ENCODE data around the gene LITAFD. TPM values are rescaled to one million over a fixed set of nuclear protein-coding genes. Genes with fewer than 3 reads are reported as not detected.

The LITAFD gene
- total RNA-seq, 1 donor from 2014 or later, result not detected

- H3K4me1 Mint-ChIP-seq (ENCODE audit: low read depth, unreplicated experiment), result peaks cover 13% of the 10 kb centered on the region
- H3K4me2 ChIP-seq (ENCODE audit: low read length), result no peak overlapping the region
- DNase-seq (ENCODE audit: low read depth) (peak; percentile 10), FAIRE-seq (no peak)
- peaks cover 20% of the 10 kb centered on the region for H3K36me3 ChIP-seq (ENCODE audit: insufficient read depth, low read length)
- peaks cover 10% of the 10 kb centered on the region for H3K36me3 Mint-ChIP-seq (ENCODE audit: low read depth, unreplicated experiment)
- no peak for TF ChIP-seq EZH2 (IDR thresholded peaks at IDR 0.05; ENCODE audit: insufficient read depth, low read length)
- TF ChIP-seq CTCF (IDR thresholded peaks at IDR 0.05; ENCODE audit: insufficient read depth, low read depth, low read length), result no peak
- peaks cover 95% of the 10 kb centered on the region for H3K79me2 ChIP-seq (ENCODE audit: insufficient read depth, low read length)
- H4K20me1 ChIP-seq (ENCODE audit: insufficient read depth, low read length), result peaks cover 97% of the 10 kb centered on the region
- no peak overlapping the region for H3K27ac Mint-ChIP-seq (ENCODE audit: unreplicated experiment)
- no peak overlapping the region for H3K4me3 Mint-ChIP-seq (ENCODE audit: unreplicated experiment)
- H3K4me1 ChIP-seq (ENCODE audit: insufficient read depth, low read length), result no peaks in the 10 kb centered on the region
- H3K27me3 Mint-ChIP-seq (ENCODE audit: low read depth, unreplicated experiment), result no peaks in the 10 kb centered on the region
- H3K9me3 ChIP-seq (ENCODE audit: insufficient read depth, low read depth, low read length), result no peaks in the 10 kb centered on the region
- no peaks in the 10 kb centered on the region for H3K27me3 ChIP-seq (ENCODE audit: insufficient read depth, low read length)
- H3K9me3 Mint-ChIP-seq (ENCODE audit: unreplicated experiment), result no peaks in the 10 kb centered on the region
- no peak overlapping the region for H3K27ac ChIP-seq (ENCODE audit: low read depth, low read length)
- H2AFZ ChIP-seq (ENCODE audit: low read depth, low read length), result no peak overlapping the region
- H3K4me3 ChIP-seq (ENCODE audit: insufficient read depth, low read depth, low read length), result no peak overlapping the region
- no peak overlapping the region for H3K9ac ChIP-seq (ENCODE audit: low read length)
These were observed 46.4 kb downstream of the LITAFD start for GRCh38 chr16:8928467-8928957.

GRCh38 chr16:8929086-8929748 is 47.1 kb downstream of the LITAFD start:
- peaks cover 8% of the 10 kb centered on the region for H3K36me3 Mint-ChIP-seq (ENCODE audit: low read depth, unreplicated experiment)
- DNase-seq (ENCODE audit: low read depth), result no peak
- peak overlapping the region; percentile 14 for H3K27ac Mint-ChIP-seq (ENCODE audit: unreplicated experiment)
- no peaks in the 10 kb centered on the region for H3K9me3 ChIP-seq (ENCODE audit: insufficient read depth, low read depth, low read length)
- peaks cover 97% of the 10 kb centered on the region for H4K20me1 ChIP-seq (ENCODE audit: insufficient read depth, low read length)
- FAIRE-seq, result no peak
- H3K9me3 Mint-ChIP-seq (ENCODE audit: unreplicated experiment), result no peaks in the 10 kb centered on the region
- peaks cover 17% of the 10 kb centered on the region for H3K36me3 ChIP-seq (ENCODE audit: insufficient read depth, low read length)
- H3K4me2 ChIP-seq (ENCODE audit: low read length), result no peak overlapping the region
- H3K27me3 Mint-ChIP-seq (ENCODE audit: low read depth, unreplicated experiment), result no peaks in the 10 kb centered on the region
- no peaks in the 10 kb centered on the region for H3K27me3 ChIP-seq (ENCODE audit: insufficient read depth, low read length)
- no peak overlapping the region for H3K27ac ChIP-seq (ENCODE audit: low read depth, low read length)
- H3K4me1 ChIP-seq (ENCODE audit: insufficient read depth, low read length), result no peaks in the 10 kb centered on the region
- H3K4me3 Mint-ChIP-seq (ENCODE audit: unreplicated experiment), result no peak overlapping the region
- H3K4me3 ChIP-seq (ENCODE audit: insufficient read depth, low read depth, low read length), result no peak overlapping the region
- H3K4me1 Mint-ChIP-seq (ENCODE audit: low read depth, unreplicated experiment), result peaks cover 10% of the 10 kb centered on the region
- no peak for TF ChIP-seq CTCF (IDR thresholded peaks at IDR 0.05; ENCODE audit: insufficient read depth, low read depth, low read length)
- TF ChIP-seq EZH2 (IDR thresholded peaks at IDR 0.05; ENCODE audit: insufficient read depth, low read length), result no peak
- peaks cover 95% of the 10 kb centered on the region for H3K79me2 ChIP-seq (ENCODE audit: insufficient read depth, low read length)
- H3K9ac ChIP-seq (ENCODE audit: low read length), result no peak overlapping the region
- no peak overlapping the region for H2AFZ ChIP-seq (ENCODE audit: low read depth, low read length)

GRCh38 chr16:8931859-8932258 is 49.7 kb downstream of the LITAFD start:
- Mint-ChIP-seq H3K27ac (ENCODE audit: unreplicated experiment) (no peak overlapping the region), H3K36me3 (ENCODE audit: low read depth, unreplicated experiment) (peaks cover 2% of the 10 kb centered on the region), H3K4me3 (ENCODE audit: unreplicated experiment) (no peak overlapping the region), H3K27me3 (ENCODE audit: low read depth, unreplicated experiment) (no peaks in the 10 kb centered on the region), H3K9me3 (ENCODE audit: unreplicated experiment) (no peaks in the 10 kb centered on the region), H3K4me1 (ENCODE audit: low read depth, unreplicated experiment) (peaks cover 19% of the 10 kb centered on the region)
- FAIRE-seq (no peak), DNase-seq (ENCODE audit: low read depth) (peak; percentile 45)
- Histone ChIP-seq H3K4me2 (ENCODE audit: low read length) (no peak overlapping the region), H3K9me3 (ENCODE audit: insufficient read depth, low read depth, low read length) (no peaks in the 10 kb centered on the region), H3K79me2 (ENCODE audit: insufficient read depth, low read length) (peaks cover 98% of the 10 kb centered on the region), H4K20me1 (ENCODE audit: insufficient read depth, low read length) (peaks cover 100% of the 10 kb centered on the region), H3K9ac (ENCODE audit: low read length) (no peak overlapping the region), H2AFZ (ENCODE audit: low read depth, low read length) (no peak overlapping the region), H3K27me3 (ENCODE audit: insufficient read depth, low read length) (no peaks in the 10 kb centered on the region), H3K4me3 (ENCODE audit: insufficient read depth, low read depth, low read length) (no peak overlapping the region), H3K4me1 (ENCODE audit: insufficient read depth, low read length) (no peaks in the 10 kb centered on the region), H3K27ac (ENCODE audit: low read depth, low read length) (no peak overlapping the region), H3K36me3 (ENCODE audit: insufficient read depth, low read length) (peaks cover 10% of the 10 kb centered on the region)
- TF ChIP-seq CTCF (IDR thresholded peaks at IDR 0.05; ENCODE audit: insufficient read depth, low read depth, low read length), result no peak

Data from astrocyte (in vitro differentiated cells and primary cell).